ENCODE results near the gene DGCR2. TPM values are rescaled to one million over a fixed set of nuclear protein-coding genes. Genes with fewer than 3 reads are reported as not detected.
"Not testable (repeated sequence)": the region's sequence is repeated elsewhere in the genome, so short reads cannot be mapped to it uniquely, and the experiment has no call there.

DGCR2 gene
- total RNA-seq, 1 experiment from 2014 or later: 26.5 TPM

- DNase-seq: no peak
- Histone ChIP-seq H3K4me3 (no peak overlapping the region), H3K9me3 (no peaks in the 10 kb centered on the region), H3K27me3 (no peaks in the 10 kb centered on the region), H3K36me3 (no peaks in the 10 kb centered on the region)
Measured at GRCh38 chr22:19037282-19038163, 84.7 kb downstream of the DGCR2 start.

- Histone ChIP-seq H3K36me3 (no peaks in the 10 kb centered on the region), H3K9me3 (no peaks in the 10 kb centered on the region), H3K27me3 (no peaks in the 10 kb centered on the region), H3K4me3 (no peak overlapping the region)
- no peak for DNase-seq
Measured at GRCh38 chr22:19036523-19037273, 85.5 kb downstream of the DGCR2 start.

GRCh38 chr22:19036229-19036522 is 86.0 kb downstream of the DGCR2 start:
- Histone ChIP-seq H3K4me3 (no peak overlapping the region), H3K36me3 (no peaks in the 10 kb centered on the region), H3K27me3 (no peaks in the 10 kb centered on the region), H3K9me3 (no peaks in the 10 kb centered on the region)
- no peak for DNase-seq

- H3K36me3 ChIP-seq: no peaks in the 10 kb centered on the region
- no peak overlapping the region for H3K4me3 ChIP-seq
- no peaks in the 10 kb centered on the region for H3K27me3 ChIP-seq
- H3K9me3 ChIP-seq: no peaks in the 10 kb centered on the region
- DNase-seq: no peak
Measured at GRCh38 chr22:19035474-19036228, 86.6 kb downstream of the DGCR2 start.

GRCh38 chr22:19035126-19035473 is 87.1 kb downstream of the DGCR2 start:
- not testable (repeated sequence) for H3K9me3 ChIP-seq, DNase-seq, H3K4me3 ChIP-seq, H3K27me3 ChIP-seq, H3K36me3 ChIP-seq

GRCh38 chr22:19034724-19035120 is 87.5 kb downstream of the DGCR2 start:
- not testable (repeated sequence) for DNase-seq

GRCh38 chr22:19034031-19034723 is 88.0 kb downstream of the DGCR2 start:
- not testable (repeated sequence) for H3K36me3 ChIP-seq, H3K4me3 ChIP-seq, DNase-seq, H3K9me3 ChIP-seq, H3K27me3 ChIP-seq

More at GRCh38 chr22:19034724-19035120, 87.5 kb downstream of the DGCR2 start:
- H3K36me3 ChIP-seq, H3K9me3 ChIP-seq, H3K27me3 ChIP-seq, H3K4me3 ChIP-seq: not testable (repeated sequence)

GRCh38 chr22:19033568-19033905 is 88.7 kb downstream of the DGCR2 start:
- H3K9me3 ChIP-seq, H3K36me3 ChIP-seq, H3K4me3 ChIP-seq, DNase-seq, H3K27me3 ChIP-seq: not testable (repeated sequence)

- H3K36me3 ChIP-seq, H3K9me3 ChIP-seq, DNase-seq, H3K27me3 ChIP-seq, H3K4me3 ChIP-seq: not testable (repeated sequence)
Measured at GRCh38 chr22:19032898-19033567, 89.2 kb downstream of the DGCR2 start.

GRCh38 chr22:19032156-19032785 is 89.9 kb downstream of the DGCR2 start:
- H3K9me3 ChIP-seq: not testable (repeated sequence)

GRCh38 chr22:19030889-19031252 is 91.3 kb downstream of the DGCR2 start:
- DNase-seq, H3K4me3 ChIP-seq, H3K36me3 ChIP-seq, H3K9me3 ChIP-seq, H3K27me3 ChIP-seq: not testable (repeated sequence)

More at GRCh38 chr22:19032156-19032785, 89.9 kb downstream of the DGCR2 start:
- H3K27me3 ChIP-seq, H3K4me3 ChIP-seq, DNase-seq, H3K36me3 ChIP-seq: not testable (repeated sequence)

GRCh38 chr22:19030226-19030888 is 91.9 kb downstream of the DGCR2 start:
- not testable (repeated sequence) for H3K36me3 ChIP-seq, H3K4me3 ChIP-seq, H3K9me3 ChIP-seq, DNase-seq, H3K27me3 ChIP-seq

- not testable (repeated sequence) for H3K9me3 ChIP-seq, H3K27me3 ChIP-seq, H3K4me3 ChIP-seq, H3K36me3 ChIP-seq, DNase-seq
Measured at GRCh38 chr22:19029113-19030103, 92.8 kb downstream of the DGCR2 start.

- H3K9me3 ChIP-seq, H3K36me3 ChIP-seq, H3K4me3 ChIP-seq, H3K27me3 ChIP-seq: not testable (repeated sequence)
- DNase-seq: peak; percentile 48
Measured at GRCh38 chr22:19028060-19028455, 94.2 kb downstream of the DGCR2 start.

Measured in MG63 (cell line).